Keratinocyte (primary cell): Measurements from ENCODE around the gene PDK2. TPM values are rescaled to one million over a fixed set of nuclear protein-coding genes. Genes with fewer than 3 reads are reported as not detected.
A peak's percentile ranks its signal among the peaks of the same experiment; 100 is the strongest.

Experiments
- DNase-seq: peaks from one replicate; pipeline ENCODE4 v3.0.0-alpha.2; 2011; ENCODE audit warnings: low read depth, missing footprints, low spot score
- FAIRE-seq: peaks from 2 replicates; lab custom pipeline; 2011; peaks lifted over from hg19 to GRCh38; lab: Jason Lieb, UNC
- H2AFZ ChIP-seq: 2 replicates; pipeline ENCODE4 v1.6.0; 2012; ENCODE audit warnings: low read length, control low read depth, inconsistent platforms; ENCODE audit not compliant: control insufficient read depth
- H3K27ac ChIP-seq: 2 replicates; pipeline ENCODE4 v1.5.1; 2011; ENCODE audit warnings: low read length; ENCODE audit not compliant: control insufficient read depth, insufficient read depth
- H3K27me3 ChIP-seq: 3 replicates; pipeline ENCODE4 v1.6.0; 2011; ENCODE audit warnings: low read length; ENCODE audit not compliant: control insufficient read depth, insufficient read depth; ENCODE audit errors: extremely low read depth
- H3K36me3 ChIP-seq, 2 experiments: 2 replicates in 1 of 2; 3 replicates in 1 of 2; pipeline ENCODE4 v1.5.1; 2011; ENCODE audit warnings: low read length in 2 of 2, mild to moderate bottlenecking in 1 of 2; ENCODE audit not compliant: control insufficient read depth in 2 of 2, insufficient read depth in 2 of 2; ENCODE audit errors: extremely low read depth in 1 of 2
- H3K4me1 ChIP-seq: 3 replicates; pipeline ENCODE4 v1.5.1; 2011; ENCODE audit warnings: low read length; ENCODE audit not compliant: control insufficient read depth, insufficient read depth; ENCODE audit errors: extremely low read depth
- H3K4me2 ChIP-seq: 3 replicates; pipeline ENCODE4 v1.6.0; 2011; ENCODE audit warnings: low read depth, low read length; ENCODE audit not compliant: control insufficient read depth, insufficient read depth; ENCODE audit errors: extremely low read depth
- H3K4me3 ChIP-seq, 3 experiments: fragments of 200-600 bp in 1 of 3; sonication (generic) in 1 of 3; 2 replicates in 2 of 3; 3 replicates in 1 of 3; pipeline ENCODE4 v1.5.1; 2011 to 2016; ENCODE audit warnings: low read length in 3 of 3, mild to moderate bottlenecking in 3 of 3, control low read depth in 2 of 3, inconsistent platforms in 1 of 3, low read depth in 1 of 3, mixed read lengths in 1 of 3, mixed run types in 1 of 3, moderate library complexity in 1 of 3; ENCODE audit not compliant: control insufficient read depth in 2 of 3, insufficient read depth in 2 of 3; ENCODE audit errors: extremely low read depth in 1 of 3
- H3K79me2 ChIP-seq: 2 replicates; pipeline ENCODE4 v1.6.0; 2012; ENCODE audit warnings: low read length; ENCODE audit not compliant: control insufficient read depth, insufficient read depth
- H3K9ac ChIP-seq: 3 replicates; pipeline ENCODE4 v1.6.0; 2011; ENCODE audit warnings: low read length; ENCODE audit not compliant: control insufficient read depth, insufficient read depth; ENCODE audit errors: extremely low read depth
- H3K9me1 ChIP-seq: 3 replicates; pipeline ENCODE4 v1.6.0; 2011; ENCODE audit warnings: low read length; ENCODE audit not compliant: control insufficient read depth, insufficient read depth; ENCODE audit errors: extremely low read depth
- H3K9me3 ChIP-seq: 2 replicates; pipeline ENCODE4 v1.5.1; 2012; ENCODE audit warnings: low read depth, low read length; ENCODE audit not compliant: control insufficient read depth
- H4K20me1 ChIP-seq: 3 replicates; pipeline ENCODE4 v1.6.0; 2011; ENCODE audit warnings: low read length; ENCODE audit not compliant: control insufficient read depth, insufficient read depth; ENCODE audit errors: extremely low read depth
- EZH2 ChIP-seq: IDR thresholded peaks from one replicate; pipeline ENCODE4 v1.6.1; 2012; ENCODE audit warnings: inconsistent platforms, mild to moderate bottlenecking, low read length, moderate library complexity
- dilution Hi-C: fragments of 300-500 bp; cut with MboI; formaldehyde crosslinking; loops from one replicate; pipeline ENCODE4 v1.7.0; 2020; ENCODE audit warnings: low sequenced_read_pairs; ENCODE audit not compliant: extremely low pct_ligation_motif_present
- polyA plus RNA-seq, 5 experiments: library from polyadenylated mRNA; depleted of rRNA in 3 of 5; stranded (reverse) in 3 of 5; stranded (forward) in 1 of 5; unstranded in 1 of 5; fragments of >200 nt; gene quantifications; 1 replicate in 1 of 5; 2 replicates in 3 of 5; 3 replicates in 1 of 5; pipeline versions ENCODE4 v1.2.1 to v1.2.3, GENCODE V29; 2011 to 2012; ENCODE audit warnings: missing spikeins in 2 of 5, low read depth in 1 of 5, low replicate concordance in 1 of 5
- TF ChIP-seq, protein P1 (sequence below), 3 experiments: IDR thresholded peaks in 1 of 3; conservative IDR thresholded peaks in 1 of 3; optimal IDR thresholded peaks in 1 of 3; 2 replicates in 2 of 3; 3 replicates in 1 of 3; pipeline versions ENCODE3 to v1.5.1; 2011; ENCODE audit warnings: low read length in 3 of 3, mild to moderate bottlenecking in 3 of 3, moderate library complexity in 2 of 3, control low read depth in 1 of 3, inconsistent platforms in 1 of 3; ENCODE audit not compliant: insufficient read depth in 2 of 3; ENCODE audit errors: extremely low read depth in 1 of 3

PDK2 gene
- polyA plus RNA-seq, 1 donor (not counting 4 experiments of a cell fraction or from before 2014, with no cell fraction given): 7.5 TPM

DNA sequence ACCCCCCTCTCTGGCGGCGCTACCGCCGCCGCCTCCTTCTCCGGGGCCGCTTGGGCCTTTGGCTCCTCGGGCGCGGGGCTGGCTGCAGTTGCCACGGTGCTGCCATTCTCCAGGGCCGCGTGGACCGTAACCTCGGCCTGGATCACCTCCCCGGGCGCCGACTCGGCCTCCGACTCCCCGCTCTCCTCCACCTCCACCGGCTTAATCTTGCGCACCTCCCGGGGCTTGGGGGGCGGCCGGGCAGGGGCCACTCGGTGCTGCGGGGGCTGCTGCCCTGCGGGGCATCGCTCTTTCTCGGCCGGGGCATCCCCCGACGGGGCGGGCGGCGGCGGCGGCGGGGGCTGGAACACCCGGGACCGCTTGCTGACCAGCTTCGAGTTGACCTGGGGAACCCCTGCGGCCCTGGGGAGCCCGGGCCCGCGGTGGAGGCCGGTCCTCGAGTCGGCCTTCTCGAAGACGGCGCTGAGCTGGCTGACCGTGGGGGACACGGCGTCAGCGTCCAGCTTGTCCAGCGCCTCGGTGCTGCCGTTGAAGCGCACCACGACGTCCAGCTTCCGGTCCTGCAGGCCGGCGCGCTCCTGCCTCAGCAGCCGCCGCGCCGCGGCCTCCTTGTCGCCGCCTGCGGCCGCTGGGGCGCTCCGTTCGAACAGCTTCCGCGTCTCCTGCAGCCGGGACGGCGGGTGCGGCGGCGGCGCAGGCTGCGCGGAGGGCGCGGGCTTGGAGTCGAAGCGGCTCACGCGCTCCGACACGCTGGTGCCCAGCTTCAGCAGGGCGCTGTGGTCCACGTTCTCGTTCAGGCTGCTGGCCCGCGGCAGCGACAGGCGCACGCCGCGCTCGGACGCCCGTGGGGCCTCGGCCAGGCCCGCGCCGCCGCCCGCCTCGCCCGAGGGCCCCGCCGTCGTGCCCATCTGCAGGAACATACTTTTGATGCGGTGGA lies 54.5 kb downstream of the PDK2 start:
- dilution Hi-C loops: no loop called here
- no peaks in the 10 kb centered on the region for H3K27me3 ChIP-seq
- H3K9me1 ChIP-seq: peaks cover 2% of the 10 kb centered on the region
- FAIRE-seq (no peak), DNase-seq (no peak)
- no peaks in the 10 kb centered on the region for H3K9me3 ChIP-seq
- H4K20me1 ChIP-seq: peaks cover 25% of the 10 kb centered on the region
- peaks cover 47% of the 10 kb centered on the region for H3K79me2 ChIP-seq
- H3K4me3 ChIP-seq: peak overlapping the region; percentile 70 to 91 (median 73)
- no peak overlapping the region for H2AFZ ChIP-seq
- peak overlapping the region; percentile 77 for H3K4me2 ChIP-seq
- peaks cover 57% of the 10 kb centered on the region for H3K4me1 ChIP-seq
- H3K36me3 ChIP-seq: peaks cover 7 to 17% of the 10 kb centered on the region in 2 experiments
- TF ChIP-seq EZH2: no peak
- TF ChIP-seq, protein P1, sequence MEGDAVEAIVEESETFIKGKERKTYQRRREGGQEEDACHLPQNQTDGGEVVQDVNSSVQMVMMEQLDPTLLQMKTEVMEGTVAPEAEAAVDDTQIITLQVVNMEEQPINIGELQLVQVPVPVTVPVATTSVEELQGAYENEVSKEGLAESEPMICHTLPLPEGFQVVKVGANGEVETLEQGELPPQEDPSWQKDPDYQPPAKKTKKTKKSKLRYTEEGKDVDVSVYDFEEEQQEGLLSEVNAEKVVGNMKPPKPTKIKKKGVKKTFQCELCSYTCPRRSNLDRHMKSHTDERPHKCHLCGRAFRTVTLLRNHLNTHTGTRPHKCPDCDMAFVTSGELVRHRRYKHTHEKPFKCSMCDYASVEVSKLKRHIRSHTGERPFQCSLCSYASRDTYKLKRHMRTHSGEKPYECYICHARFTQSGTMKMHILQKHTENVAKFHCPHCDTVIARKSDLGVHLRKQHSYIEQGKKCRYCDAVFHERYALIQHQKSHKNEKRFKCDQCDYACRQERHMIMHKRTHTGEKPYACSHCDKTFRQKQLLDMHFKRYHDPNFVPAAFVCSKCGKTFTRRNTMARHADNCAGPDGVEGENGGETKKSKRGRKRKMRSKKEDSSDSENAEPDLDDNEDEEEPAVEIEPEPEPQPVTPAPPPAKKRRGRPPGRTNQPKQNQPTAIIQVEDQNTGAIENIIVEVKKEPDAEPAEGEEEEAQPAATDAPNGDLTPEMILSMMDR (optimal IDR thresholded peaks at IDR 0.05 in 1 of 3, IDR thresholded peaks at IDR 0.05 in 1 of 3, conservative IDR thresholded peaks at IDR 0.05 in 1 of 3; ENCODE audit: extremely low read depth in 1 of 3, insufficient read depth in 2 of 3, low read length in 3 of 3): peak in 1 of 3 experiments; percentile 19
- peak overlapping the region; percentile 54 for H3K27ac ChIP-seq
- peak overlapping the region; percentile 77 for H3K9ac ChIP-seq

DNA sequence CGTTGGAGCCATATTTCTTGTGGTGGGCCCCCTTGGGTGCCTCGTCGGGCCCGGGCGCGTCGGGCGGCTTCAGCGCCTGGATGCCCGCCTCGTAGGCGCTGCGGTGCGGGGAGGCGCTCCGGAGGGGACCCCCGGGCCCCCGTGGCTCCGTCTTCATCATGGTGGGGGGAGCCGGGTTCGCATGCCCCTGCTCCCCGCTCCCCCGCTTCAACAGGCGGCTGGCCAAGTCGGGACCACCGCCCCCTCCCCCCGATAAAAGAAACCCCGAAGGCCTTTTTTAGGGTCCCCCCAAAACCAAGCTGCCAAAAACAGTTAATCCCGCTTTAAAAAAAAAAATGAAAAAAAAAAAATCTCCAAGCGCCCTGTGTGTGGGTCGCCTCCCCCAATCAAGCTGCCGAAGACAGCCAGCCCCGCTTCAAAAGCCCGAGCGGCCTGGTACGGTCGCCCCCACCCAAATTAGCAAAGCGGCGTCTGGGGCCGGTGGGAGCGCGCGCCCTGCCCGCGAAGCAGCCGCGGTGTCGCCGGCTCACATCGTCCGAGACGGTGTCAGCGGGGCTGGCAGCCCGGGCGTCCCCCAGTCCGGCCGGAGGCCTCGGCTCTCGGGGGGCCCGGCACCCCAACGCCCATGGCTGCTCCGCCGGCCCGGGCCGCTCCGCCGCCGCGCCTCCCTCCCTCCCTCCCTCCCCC lies 55.3 kb downstream of the PDK2 start, which contains the start of gene PPP1R9B:
Gene PPP1R9B, minus strand, starts transcription at position 324 of the 687 bp plus-strand sequence. Its CDS starts 164 bp downstream, at position 160.
- no peaks in the 10 kb centered on the region for H3K9me3 ChIP-seq
- peaks cover 2% of the 10 kb centered on the region for H3K9me1 ChIP-seq
- peaks cover 23% of the 10 kb centered on the region for H4K20me1 ChIP-seq
- peaks cover 42% of the 10 kb centered on the region for H3K79me2 ChIP-seq
- no peak for TF ChIP-seq EZH2
- TF ChIP-seq, protein P1 (optimal IDR thresholded peaks at IDR 0.05 in 1 of 3, IDR thresholded peaks at IDR 0.05 in 1 of 3, conservative IDR thresholded peaks at IDR 0.05 in 1 of 3; ENCODE audit: extremely low read depth in 1 of 3, insufficient read depth in 2 of 3, low read length in 3 of 3): no peak
- peak within 1 kb of the TSS; percentile 77 for H3K9ac ChIP-seq
- H3K4me1 ChIP-seq: peaks cover 57% of the 10 kb centered on the region
- DNase-seq (no peak), FAIRE-seq (no peak)
- H3K27ac ChIP-seq: peak within 1 kb of the TSS; percentile 54
- no peaks in the 10 kb centered on the region for H3K27me3 ChIP-seq
- dilution Hi-C loops: no loop called here
- peak within 1 kb of the TSS; percentile 94 for H3K4me2 ChIP-seq
- H3K4me3 ChIP-seq: peak within 1 kb of the TSS; percentile 70 to 91 (median 73)
- peaks cover 0 to 10% of the 10 kb centered on the region in 2 experiments for H3K36me3 ChIP-seq
- H2AFZ ChIP-seq: peak within 1 kb of the TSS; percentile 67
